GM13976 (cell line): Measurements from ENCODE around the gene MYO18A.

Experiments
- DNase-seq: peaks from one replicate; pipeline ENCODE4 v3.0.0; 2012; ENCODE audit warnings: low spot score
- CTCF ChIP-seq: IDR thresholded peaks from 2 replicates; pipeline ENCODE4 v1.5.1; 2012; ENCODE audit warnings: borderline replicate concordance, mild to moderate bottlenecking; ENCODE audit not compliant: insufficient read depth; ENCODE audit errors: extremely low read depth, missing control alignments, control extremely low read depth
- in situ Hi-C: fragments of 300-500 bp; cut with MboI; formaldehyde crosslinking; loops from one replicate; pipeline ENCODE4 v1.12.0; 2022; ENCODE audit warnings: low sequenced_read_pairs, mixed read lengths, inconsistent platforms; ENCODE audit not compliant: unreplicated experiment

MYO18A gene

GRCh38 chr17:29160253-29160652 is 19.9 kb downstream of the MYO18A start:
- in situ Hi-C loops, result loop anchor here (25.0 kb wide), 1 partner anchor 377 kb away; no protein-coding TSS in a partner anchor
- no peak for TF ChIP-seq CTCF
- DNase-seq, result no peak

- TF ChIP-seq CTCF, result no peak
- no peak for DNase-seq
- in situ Hi-C loops, result loop anchor here (25.0 kb wide), 1 partner anchor 378 kb away; no protein-coding TSS in a partner anchor
These were observed 20.8 kb downstream of the MYO18A start for GRCh38 chr17:29159306-29159860.

- DNase-seq, result no peak
- TF ChIP-seq CTCF, result no peak
- in situ Hi-C loops, result loop anchor here (25.0 kb wide), 1 partner anchor 379 kb away; no protein-coding TSS in a partner anchor
These were observed 21.5 kb downstream of the MYO18A start for GRCh38 chr17:29158488-29159275.

- no peak for DNase-seq
- TF ChIP-seq CTCF, result no peak
- in situ Hi-C loops, result loop anchor here (25.0 kb wide), 1 partner anchor 379 kb away; no protein-coding TSS in a partner anchor
These were observed 22.1 kb downstream of the MYO18A start for GRCh38 chr17:29158096-29158487.

- in situ Hi-C loops, result loop anchor here (25.0 kb wide), 1 partner anchor 380 kb away; no protein-coding TSS in a partner anchor
- TF ChIP-seq CTCF, result no peak
These were observed 22.9 kb downstream of the MYO18A start for GRCh38 chr17:29157310-29157709.

DNA sequence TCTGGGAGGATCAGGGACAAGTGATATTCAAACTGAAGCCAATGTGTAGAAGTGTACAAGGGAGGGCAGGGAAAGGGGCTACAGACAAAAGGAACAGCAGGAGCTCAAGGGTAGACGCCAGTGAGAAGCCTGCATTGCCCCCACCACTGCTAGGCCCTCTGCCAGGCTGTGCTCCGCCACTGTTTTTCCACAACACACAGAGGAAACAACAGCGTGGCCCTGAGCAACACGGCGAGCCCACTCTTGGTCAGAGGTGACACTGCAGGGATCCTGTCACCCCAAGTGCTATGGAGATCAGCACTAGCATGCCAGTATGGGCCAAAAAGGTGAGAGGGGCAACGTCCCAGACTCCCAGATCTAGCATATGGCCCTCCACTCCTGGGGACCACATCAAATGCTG is 23.4 kb downstream of the MYO18A start:
- no peak for DNase-seq
- no peak for TF ChIP-seq CTCF
- in situ Hi-C loops, result loop anchor here (25.0 kb wide), 1 partner anchor 381 kb away; no protein-coding TSS in a partner anchor

More at GRCh38 chr17:29157310-29157709, 22.9 kb downstream of the MYO18A start:
- DNase-seq, result no peak
